ENCODE measurements around the gene STXBP1.

STXBP1 gene

GRCh38 chr9:127694890-127695720 lies 83.0 kb downstream of the STXBP1 start:
- no peak for DNase-seq

GRCh38 chr9:127697575-127697974 lies 85.5 kb downstream of the STXBP1 start:
- no peak for DNase-seq

- no peak for DNase-seq
Observed at GRCh38 chr9:127698386-127698785, 86.3 kb downstream of the STXBP1 start.

- peak; percentile 93 for DNase-seq
Observed at GRCh38 chr9:127698985-127699670, 87.1 kb downstream of the STXBP1 start.

- DNase-seq: no peak
Observed at GRCh38 chr9:127700140-127700539, 88.1 kb downstream of the STXBP1 start.

- DNase-seq: no peak
Observed at GRCh38 chr9:127700594-127701255, 88.6 kb downstream of the STXBP1 start.

- DNase-seq: no peak
Observed at GRCh38 chr9:127703289-127703946, 91.3 kb downstream of the STXBP1 start.

GRCh38 chr9:127705577-127706379 lies 93.7 kb downstream of the STXBP1 start:
- no peak for DNase-seq

GRCh38 chr9:127706836-127707241 lies 94.8 kb downstream of the STXBP1 start, which contains the start of gene CFAP157:
Gene CFAP157 (plus strand): TSS chr9:127706988. CDS start chr9:127707032, 44 bp downstream.
- no peak for DNase-seq

- peak; percentile 45 for DNase-seq
Observed at GRCh38 chr9:127707766-127708165, 95.7 kb downstream of the STXBP1 start.

- no peak for DNase-seq
Observed at GRCh38 chr9:127708952-127709587, 97.0 kb downstream of the STXBP1 start.

GRCh38 chr9:127710204-127710783 lies 98.2 kb downstream of the STXBP1 start:
- DNase-seq: no peak

- peak; percentile 36 for DNase-seq
Observed at GRCh38 chr9:127711226-127711701, 99.2 kb downstream of the STXBP1 start.

GRCh38 chr9:127711831-127712274 lies 99.8 kb downstream of the STXBP1 start:
- no peak for DNase-seq

- no peak for DNase-seq
Observed at GRCh38 chr9:127712371-127712770, 100.3 kb downstream of the STXBP1 start.

GRCh38 chr9:127712867-127713266 lies 100.8 kb downstream of the STXBP1 start:
- no peak for DNase-seq

GRCh38 chr9:127714020-127714750 lies 102.1 kb downstream of the STXBP1 start:
- DNase-seq: no peak

- peak; percentile 15 for DNase-seq
Observed at GRCh38 chr9:127714951-127715469, 102.9 kb downstream of the STXBP1 start.

- DNase-seq: peak; percentile 97
Observed at GRCh38 chr9:127715470-127716337, 103.6 kb downstream of the STXBP1 start, which contains the start of the genes PTRH1 and TTC16. Gene PTRH1 (minus strand): TSS chr9:127715663. CDS start chr9:127715639, 24 bp downstream. Gene TTC16 (plus strand): TSS chr9:127716079. CDS start chr9:127716146, 67 bp downstream.
